Gastroesophageal sphincter (tissue), 4 donors: ENCODE results near the gene FGF7. TPM values are rescaled to one million over a fixed set of nuclear protein-coding genes. Genes with fewer than 3 reads are reported as not detected.
"Not testable (repeated sequence)": the region's sequence is repeated elsewhere in the genome, so short reads cannot be mapped to it uniquely, and the experiment has no call there.

ENCODE experiments used
- ATAC-seq: fragments of 150-250 bp; one replicate; pipeline ENCODE4 v1.9.1; 2016; ENCODE audit warnings: mild to moderate bottlenecking, moderate library complexity
- H3K27ac ChIP-seq, 4 donors: fragments of 200-600 bp; sonication (generic) in 3 of 4; 1 replicate in 3 of 4; 2 replicates in 1 of 4; pipeline ENCODE4 v1.5.1; 2016 to 2019
- H3K27me3 ChIP-seq: fragments of 200-600 bp; sonication (generic); one replicate; pipeline ENCODE4 v1.5.1; 2019
- H3K36me3 ChIP-seq, 2 donors: fragments of 200-600 bp; sonication (generic); one replicate each; pipeline ENCODE4 v1.5.1; 2019; ENCODE audit warnings: control low read depth in 1 of 2
- H3K4me1 ChIP-seq, 3 donors: fragments of 200-600 bp; sonication (generic); 1 replicate in 2 of 3; 2 replicates in 1 of 3; pipeline ENCODE4 v1.5.1; 2016 to 2019; ENCODE audit warnings: control low read depth in 2 of 3
- H3K4me3 ChIP-seq, 2 donors: fragments of 200-600 bp; sonication (generic); one replicate each; pipeline ENCODE4 v1.5.1; 2019; ENCODE audit warnings: mild to moderate bottlenecking in 1 of 2, moderate library complexity in 1 of 2
- H3K9me3 ChIP-seq, 3 donors: fragments of 200-600 bp; sonication (generic); one replicate each; pipeline ENCODE4 v1.5.1; 2017 to 2019; ENCODE audit warnings: control low read depth in 2 of 3
- CTCF ChIP-seq, 4 experiments: fragments of 200-600 bp in 2 of 4; fragments of 450-650 bp in 2 of 4; sonication (generic) in 1 of 4; IDR thresholded peaks; one replicate each; pipeline ENCODE4 v1.5.1; 2017 to 2019; ENCODE audit warnings: antibody characterized with exemption in 4 of 4, mild to moderate bottlenecking in 2 of 4, moderate library complexity in 2 of 4
- EP300 ChIP-seq: sonication (generic); formaldehyde crosslinking; IDR thresholded peaks from one replicate; pipeline ENCODE4 v1.6.1; 2017; ENCODE audit warnings: antibody characterized with exemption, mild to moderate bottlenecking
- POLR2A ChIP-seq, 2 donors: fragments of 450-650 bp; IDR thresholded peaks; one replicate each; pipeline ENCODE4 v1.6.1; 2017; ENCODE audit warnings: antibody characterized with exemption in 2 of 2, mild to moderate bottlenecking in 2 of 2, moderate library complexity in 1 of 2
- POLR2AphosphoS5 ChIP-seq: sonication (generic); formaldehyde crosslinking; IDR thresholded peaks from one replicate; pipeline ENCODE4 v1.6.1; 2017; ENCODE audit warnings: antibody characterized with exemption
- WGBS, 2 donors: methylation state at CpG; one replicate each; pipeline ENCODE4 v1.1.5; 2018; ENCODE audit warnings: low coverage in 1 of 2; 5-methylcytosine and 5-hydroxymethylcytosine counted together
- total RNA-seq, 4 donors: library from RNA; depleted of rRNA; stranded (reverse); fragments of >200 nt; gene quantifications; one replicate each; pipeline ENCODE4 v1.1.0, GENCODE V29; 2016

The FGF7 gene
- total RNA-seq, 4 donors from 2014 or later = 67.5 to 106 (median 83.1) TPM

- no peak for TF ChIP-seq POLR2AphosphoS5
- TF ChIP-seq CTCF (IDR thresholded peaks at IDR 0.05) = no peak
- no peak for TF ChIP-seq EP300
- TF ChIP-seq POLR2A (IDR thresholded peaks at IDR 0.05) = no peak
- no peak for ATAC-seq
- H3K27ac ChIP-seq = no peak overlapping the region
- no peaks in the 10 kb centered on the region for H3K4me1 ChIP-seq
- H3K9me3 ChIP-seq = no peaks in the 10 kb centered on the region
- no peaks in the 10 kb centered on the region for H3K27me3 ChIP-seq
- 50 to 53% methylated on average over 3 of the region's 3 CpGs for WGBS, 2 donors
- H3K4me3 ChIP-seq = no peak overlapping the region
- H3K36me3 ChIP-seq = no peaks in the 10 kb centered on the region
Measured at GRCh38 chr15:49507261-49507660, 84.2 kb downstream of the FGF7 start.

- not testable (repeated sequence) for ATAC-seq
Measured at GRCh38 chr15:49512739-49513138, 89.7 kb downstream of the FGF7 start.

GRCh38 chr15:49521802-49522201, 98.8 kb downstream of the FGF7 start:
- WGBS, 2 donors = 80 to 89% methylated on average over 1 to 2 of the region's 3 CpGs
- no peak overlapping the region for H3K4me3 ChIP-seq
- no peaks in the 10 kb centered on the region for H3K4me1 ChIP-seq
- ATAC-seq = no peak
- peaks cover 0 to 3% (median 0%) of the 10 kb centered on the region in 3 donors for H3K9me3 ChIP-seq
- H3K27ac ChIP-seq = no peak overlapping the region
- TF ChIP-seq EP300 = no peak
- TF ChIP-seq CTCF (IDR thresholded peaks at IDR 0.05) = no peak
- no peak for TF ChIP-seq POLR2AphosphoS5
- no peak for TF ChIP-seq POLR2A (IDR thresholded peaks at IDR 0.05)
- H3K36me3 ChIP-seq = no peaks in the 10 kb centered on the region
- H3K27me3 ChIP-seq = no peaks in the 10 kb centered on the region

More at GRCh38 chr15:49512739-49513138, 89.7 kb downstream of the FGF7 start:
- not testable (repeated sequence) for H3K27ac ChIP-seq, H3K36me3 ChIP-seq, H3K27me3 ChIP-seq, H3K4me3 ChIP-seq, H3K4me1 ChIP-seq, H3K9me3 ChIP-seq
- 93 to 94% methylated on average over 3 to 4 of the region's 4 CpGs for WGBS, 2 donors

- no peaks in the 10 kb centered on the region for H3K36me3 ChIP-seq
- H3K4me3 ChIP-seq = no peak overlapping the region
- ATAC-seq = no peak
- peaks cover 0 to 7% (median 0%) of the 10 kb centered on the region in 3 donors for H3K9me3 ChIP-seq
- no peak overlapping the region for H3K27ac ChIP-seq
- H3K27me3 ChIP-seq = no peaks in the 10 kb centered on the region
- WGBS, 2 donors = 87% methylated on average over 4 of the region's 4 CpGs; no CpG with 5 or more reads in 1 of the 2 donors
- no peak for TF ChIP-seq EP300
- no peak for TF ChIP-seq POLR2AphosphoS5
- no peak for TF ChIP-seq CTCF (IDR thresholded peaks at IDR 0.05)
- no peak for TF ChIP-seq POLR2A (IDR thresholded peaks at IDR 0.05)
- H3K4me1 ChIP-seq = no peaks in the 10 kb centered on the region
Measured at GRCh38 chr15:49528289-49528688, 105.2 kb downstream of the FGF7 start.

- Histone ChIP-seq H3K27ac (no peak overlapping the region), H3K9me3 (peaks cover 0 to 17% (median 0%) of the 10 kb centered on the region in 3 donors)
- ATAC-seq = no peak
Measured at GRCh38 chr15:49530092-49530491, 107.0 kb downstream of the FGF7 start.

More at GRCh38 chr15:49530092-49530491, 107.0 kb downstream of the FGF7 start:
- Histone ChIP-seq H3K4me1 (no peaks in the 10 kb centered on the region), H3K4me3 (no peak overlapping the region), H3K27me3 (no peaks in the 10 kb centered on the region), H3K36me3 (no peaks in the 10 kb centered on the region)
- TF ChIP-seq POLR2AphosphoS5 (no peak), POLR2A (IDR thresholded peaks at IDR 0.05) (no peak), CTCF (IDR thresholded peaks at IDR 0.05) (no peak), EP300 (no peak)
- WGBS, 2 donors = 80 to 88% methylated on average over 1 of the region's 1 CpG

Other genes starting within 250 kb of the FGF7 start
- 10 to 100 TPM in 2 of 4 donors, 1 to 10 TPM in 2; 6.1 to 24.1 (median 12.5) TPM for gene FAM227B, start 197.6 kb downstream of the FGF7 start, total RNA-seq
- 10 to 100 TPM; 27.4 to 44.4 (median 29.2) TPM for gene DTWD1, start 197.8 kb downstream of the FGF7 start, total RNA-seq